NK-92 (cell line): ENCODE data around the gene SFRP4.

ENCODE experiments used
- DNase-seq: peaks from one replicate; lab custom pipeline; 2025; ENCODE audit not compliant: unreplicated experiment; lab: John Stamatoyannopoulos, UW

Gene SFRP4

GRCh38 chr7:37925620-37926019, 9.0 kb upstream of the SFRP4 start:
- no peak for DNase-seq

DNA sequence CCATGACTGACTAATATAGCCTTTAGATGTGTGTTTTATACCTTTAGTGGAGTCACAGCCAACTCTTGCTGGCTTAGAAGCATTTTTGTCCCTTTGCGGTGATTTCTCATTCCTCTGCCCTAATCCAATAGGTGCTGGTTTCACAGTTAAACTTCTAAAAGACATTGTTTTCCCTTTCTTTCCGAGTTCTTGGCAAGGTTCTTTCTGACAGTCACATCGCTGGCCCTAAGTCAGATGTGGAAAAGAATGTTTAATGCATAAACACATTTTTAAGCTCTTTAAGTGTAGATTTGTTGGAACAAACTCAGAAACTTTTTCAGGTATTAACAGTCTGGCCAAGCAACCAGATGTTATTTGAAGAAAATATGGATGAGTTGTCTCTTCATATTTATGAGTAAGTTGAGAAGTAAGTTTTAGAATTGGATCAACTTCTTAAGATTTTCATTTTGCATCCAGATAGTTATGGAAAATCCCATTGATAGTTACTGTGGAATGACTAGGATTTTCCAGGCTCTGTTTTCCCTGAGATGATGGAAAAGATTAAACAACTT, 7.9 kb upstream of the SFRP4 start:
- DNase-seq, result no peak

DNA sequence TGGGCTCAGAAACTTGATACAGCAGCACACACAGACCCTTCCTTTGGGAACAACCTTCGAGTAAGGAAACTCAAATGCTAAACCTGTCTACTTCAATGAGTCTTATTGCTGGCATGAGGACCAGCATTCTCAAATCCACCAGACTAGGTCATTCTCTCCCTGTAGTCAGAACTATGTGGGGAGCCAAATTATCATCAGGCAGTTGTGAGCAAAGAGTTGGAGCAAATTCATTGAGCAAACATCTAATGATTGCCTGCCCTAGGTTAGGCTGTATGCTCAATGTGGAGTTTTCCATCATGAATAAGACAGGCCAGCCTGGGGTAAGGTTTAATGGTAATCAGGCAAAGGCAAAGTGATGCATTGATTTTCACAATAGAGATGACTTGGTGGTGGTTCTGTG, 7.4 kb upstream of the SFRP4 start:
- DNase-seq, result no peak

GRCh38 chr7:37921876-37922275, 5.3 kb upstream of the SFRP4 start:
- no peak for DNase-seq

- DNase-seq, result no peak
Measured at GRCh38 chr7:37920849-37921805, 4.5 kb upstream of the SFRP4 start.

GRCh38 chr7:37920305-37920848, 3.8 kb upstream of the SFRP4 start, which contains the start of gene EPDR1:
EPDR1 (plus strand) TSS chr7:37920640; CDS start chr7:37920940, 300 bp downstream.
- DNase-seq, result no peak

- DNase-seq, result no peak
Measured at GRCh38 chr7:37918526-37918925, 1.9 kb upstream of the SFRP4 start.

- DNase-seq, result no peak
Measured at GRCh38 chr7:37916017-37916672, 472 bp downstream of the SFRP4 start.

- no peak for DNase-seq
Measured at GRCh38 chr7:37915438-37915837, 1.2 kb downstream of the SFRP4 start.

GRCh38 chr7:37912756-37913155, 3.9 kb downstream of the SFRP4 start:
- no peak for DNase-seq

- no peak for DNase-seq
Measured at GRCh38 chr7:37908221-37908788, 8.3 kb downstream of the SFRP4 start.

DNA sequence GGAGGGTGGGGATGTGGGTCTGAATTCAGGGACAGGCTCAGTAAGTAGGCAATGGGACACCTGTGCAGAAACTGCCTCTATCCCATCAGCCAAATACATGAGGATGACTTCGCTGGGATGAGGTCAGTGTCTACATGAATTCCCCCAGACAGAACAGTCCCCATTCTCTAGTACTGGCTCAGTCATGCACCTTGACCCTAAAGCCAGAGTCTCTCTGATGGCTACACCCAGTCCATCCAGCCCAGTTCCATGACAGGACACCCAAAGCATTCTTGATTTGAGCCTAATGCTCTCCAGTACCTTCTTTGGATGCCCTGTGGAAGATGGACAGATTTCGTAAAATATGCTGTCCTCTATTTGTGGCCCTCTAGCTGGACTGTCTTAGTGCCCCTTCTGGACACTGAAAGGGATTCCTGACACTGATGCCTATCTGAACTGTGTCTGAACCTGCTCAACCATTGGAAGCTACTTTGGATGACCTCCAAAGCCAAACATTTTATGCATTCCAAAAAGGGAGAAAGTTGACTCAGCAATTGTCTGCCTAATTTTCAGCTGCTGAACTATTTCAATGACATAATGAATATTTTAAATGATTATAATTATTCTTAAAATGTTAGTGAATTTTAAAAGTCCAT, 14.6 kb downstream of the SFRP4 start:
- DNase-seq, result no peak

GRCh38 chr7:37901236-37901827, 15.3 kb downstream of the SFRP4 start:
- DNase-seq, result no peak

- DNase-seq, result no peak
Measured at GRCh38 chr7:37899712-37900247, 16.8 kb downstream of the SFRP4 start.

- DNase-seq, result no peak
Measured at GRCh38 chr7:37894671-37895070, 21.9 kb downstream of the SFRP4 start.

- no peak for DNase-seq
Measured at GRCh38 chr7:37893359-37893758, 23.3 kb downstream of the SFRP4 start.

GRCh38 chr7:37882086-37882485, 34.5 kb downstream of the SFRP4 start:
- DNase-seq, result no peak
